Neural progenitor cell (in vitro differentiated cells): ENCODE measurements around the gene ZFHX3. TPM values are rescaled to one million over a fixed set of nuclear protein-coding genes. Genes with fewer than 3 reads are reported as not detected.
A peak's percentile ranks its signal among the peaks of the same experiment; 100 is the strongest.

Experiments used
- DNase-seq: peaks from one replicate; pipeline ENCODE4 v3.0.0-alpha.2; 2016; ENCODE audit warnings: low spot score
- H2AFZ ChIP-seq: fragments of 200-600 bp; sonication (generic); replicated peaks from 2 replicates; pipeline ENCODE4 v1.6.1; 2016; ENCODE audit warnings: antibody characterized with exemption
- H3F3A ChIP-seq: fragments of 200-600 bp; sonication (generic); 2 replicates; pipeline ENCODE4 v1.6.1; 2016; ENCODE audit warnings: antibody characterized with exemption, low read depth
- H3K27ac ChIP-seq: fragments of 200-600 bp; sonication (generic); 2 replicates; pipeline ENCODE4 v1.5.1; 2016; ENCODE audit warnings: mild to moderate bottlenecking
- H3K27me3 ChIP-seq: fragments of 200-600 bp; sonication (generic); 2 replicates; pipeline ENCODE4 v1.6.1; 2016; ENCODE audit warnings: mild to moderate bottlenecking, moderate library complexity
- H3K36me3 ChIP-seq: fragments of 200-600 bp; sonication (generic); 2 replicates; pipeline ENCODE4 v1.5.1; 2016
- H3K4me1 ChIP-seq: fragments of 200-600 bp; sonication (generic); 2 replicates; pipeline ENCODE4 v1.6.1; 2016; ENCODE audit warnings: mixed run types
- H3K4me2 ChIP-seq: fragments of 200-600 bp; sonication (generic); 2 replicates; pipeline ENCODE4 v1.6.1; 2016
- H3K4me3 ChIP-seq: fragments of 200-600 bp; sonication (generic); 2 replicates; pipeline ENCODE4 v1.5.1; 2016
- H3K79me2 ChIP-seq: fragments of 200-600 bp; sonication (generic); 2 replicates; pipeline ENCODE4 v1.6.1; 2016; ENCODE audit warnings: low read depth
- H3K9ac ChIP-seq: fragments of 200-600 bp; sonication (generic); 2 replicates; pipeline ENCODE4 v1.6.1; 2016
- H3K9me3 ChIP-seq: fragments of 200-600 bp; sonication (generic); 2 replicates; pipeline ENCODE4 v1.5.1; 2016; ENCODE audit warnings: low read depth
- H4K20me1 ChIP-seq: fragments of 200-600 bp; sonication (generic); 2 replicates; pipeline ENCODE4 v1.6.1; 2016; ENCODE audit warnings: low read depth
- H3K27ac Mint-ChIP-seq: 3 replicates; pipeline ENCODE4 v1.8.0; 2021; ENCODE audit warnings: mixed read lengths
- H3K27me3 Mint-ChIP-seq: 2 replicates; pipeline ENCODE4 v1.8.0; 2022; ENCODE audit warnings: low read depth, mild to moderate bottlenecking, inconsistent platforms, moderate library complexity, mixed read lengths; ENCODE audit not compliant: insufficient read depth
- H3K36me3 Mint-ChIP-seq: 3 replicates; pipeline ENCODE4 v1.8.0; 2021; ENCODE audit warnings: mixed read lengths
- H3K4me1 Mint-ChIP-seq: 3 replicates; pipeline ENCODE4 v1.8.0; 2021; ENCODE audit warnings: mixed read lengths
- H3K4me3 Mint-ChIP-seq: 3 replicates; pipeline ENCODE4 v1.8.0; 2021; ENCODE audit warnings: mild to moderate bottlenecking, moderate library complexity, mixed read lengths
- H3K9me3 Mint-ChIP-seq: 3 replicates; pipeline ENCODE4 v1.8.0; 2020; ENCODE audit warnings: mixed read lengths
- EZH2 ChIP-seq: fragments of 200-600 bp; sonication (generic); IDR thresholded peaks from 2 replicates; pipeline ENCODE4 v1.6.1; 2017; ENCODE audit warnings: antibody characterized with exemption, mild to moderate bottlenecking, moderate library complexity
- EZH2phosphoT487 ChIP-seq: fragments of 200-600 bp; sonication (generic); IDR thresholded peaks from 2 replicates; pipeline ENCODE4 v1.6.1; 2017; ENCODE audit warnings: antibody characterized with exemption
- total RNA-seq: library from RNA; depleted of rRNA; stranded (reverse); fragments of >200 nt; gene quantifications from 2 replicates; pipeline ENCODE4 v1.2.3, GENCODE V29; 2015; ENCODE audit warnings: low replicate concordance
- TF ChIP-seq, protein P1 (sequence below): fragments of 200-600 bp; sonication (generic); IDR thresholded peaks from 2 replicates; pipeline ENCODE4 v1.5.1; 2017; ENCODE audit warnings: antibody characterized with exemption, mild to moderate bottlenecking

Gene ZFHX3
- total RNA-seq, 1 donor from 2014 or later = 2.4 TPM

DNA sequence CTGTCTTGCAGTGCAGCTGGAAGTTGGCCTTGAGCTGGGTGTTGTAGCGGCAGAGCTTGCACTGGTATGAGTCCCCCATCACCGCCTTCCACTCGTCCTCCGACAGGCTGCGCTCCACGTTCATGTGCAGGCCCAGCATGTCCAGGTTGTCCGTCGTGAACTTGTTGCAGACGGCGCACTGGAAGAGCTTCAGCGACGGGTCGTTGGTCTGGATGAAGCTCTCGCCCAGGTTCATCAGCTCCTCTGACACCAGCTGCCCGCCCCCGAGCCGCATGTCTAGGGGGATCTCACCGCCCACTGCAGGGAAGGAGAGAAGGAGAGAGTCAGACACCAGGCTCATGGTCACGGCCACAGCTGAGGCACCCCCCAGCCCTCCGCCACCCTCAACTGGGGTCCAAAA is 97.3 kb downstream of the ZFHX3 start:
- Histone ChIP-seq H4K20me1 (peaks cover 25% of the 10 kb centered on the region), H3K9ac (no peak overlapping the region), H3K4me1 (peaks cover 22% of the 10 kb centered on the region), H3K27ac (no peak overlapping the region), H3K9me3 (no peaks in the 10 kb centered on the region), H3K79me2 (no peaks in the 10 kb centered on the region), H3K27me3 (no peaks in the 10 kb centered on the region), H3K4me2 (no peak overlapping the region), H2AFZ (no peak overlapping the region), H3K4me3 (no peak overlapping the region), H3F3A (peaks cover 12% of the 10 kb centered on the region), H3K36me3 (no peaks in the 10 kb centered on the region)
- no peak overlapping the region for H3K27ac Mint-ChIP-seq
- peaks cover 7% of the 10 kb centered on the region for H3K27me3 Mint-ChIP-seq
- peaks cover 65% of the 10 kb centered on the region for H3K4me1 Mint-ChIP-seq
- peaks cover 48% of the 10 kb centered on the region for H3K36me3 Mint-ChIP-seq
- TF ChIP-seq EZH2 (no peak), EZH2phosphoT487 (no peak)
- TF ChIP-seq, protein P1, sequence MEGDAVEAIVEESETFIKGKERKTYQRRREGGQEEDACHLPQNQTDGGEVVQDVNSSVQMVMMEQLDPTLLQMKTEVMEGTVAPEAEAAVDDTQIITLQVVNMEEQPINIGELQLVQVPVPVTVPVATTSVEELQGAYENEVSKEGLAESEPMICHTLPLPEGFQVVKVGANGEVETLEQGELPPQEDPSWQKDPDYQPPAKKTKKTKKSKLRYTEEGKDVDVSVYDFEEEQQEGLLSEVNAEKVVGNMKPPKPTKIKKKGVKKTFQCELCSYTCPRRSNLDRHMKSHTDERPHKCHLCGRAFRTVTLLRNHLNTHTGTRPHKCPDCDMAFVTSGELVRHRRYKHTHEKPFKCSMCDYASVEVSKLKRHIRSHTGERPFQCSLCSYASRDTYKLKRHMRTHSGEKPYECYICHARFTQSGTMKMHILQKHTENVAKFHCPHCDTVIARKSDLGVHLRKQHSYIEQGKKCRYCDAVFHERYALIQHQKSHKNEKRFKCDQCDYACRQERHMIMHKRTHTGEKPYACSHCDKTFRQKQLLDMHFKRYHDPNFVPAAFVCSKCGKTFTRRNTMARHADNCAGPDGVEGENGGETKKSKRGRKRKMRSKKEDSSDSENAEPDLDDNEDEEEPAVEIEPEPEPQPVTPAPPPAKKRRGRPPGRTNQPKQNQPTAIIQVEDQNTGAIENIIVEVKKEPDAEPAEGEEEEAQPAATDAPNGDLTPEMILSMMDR = no peak
- DNase-seq = no peak
- no peak overlapping the region for H3K4me3 Mint-ChIP-seq
- H3K9me3 Mint-ChIP-seq = peaks cover 3% of the 10 kb centered on the region

DNA sequence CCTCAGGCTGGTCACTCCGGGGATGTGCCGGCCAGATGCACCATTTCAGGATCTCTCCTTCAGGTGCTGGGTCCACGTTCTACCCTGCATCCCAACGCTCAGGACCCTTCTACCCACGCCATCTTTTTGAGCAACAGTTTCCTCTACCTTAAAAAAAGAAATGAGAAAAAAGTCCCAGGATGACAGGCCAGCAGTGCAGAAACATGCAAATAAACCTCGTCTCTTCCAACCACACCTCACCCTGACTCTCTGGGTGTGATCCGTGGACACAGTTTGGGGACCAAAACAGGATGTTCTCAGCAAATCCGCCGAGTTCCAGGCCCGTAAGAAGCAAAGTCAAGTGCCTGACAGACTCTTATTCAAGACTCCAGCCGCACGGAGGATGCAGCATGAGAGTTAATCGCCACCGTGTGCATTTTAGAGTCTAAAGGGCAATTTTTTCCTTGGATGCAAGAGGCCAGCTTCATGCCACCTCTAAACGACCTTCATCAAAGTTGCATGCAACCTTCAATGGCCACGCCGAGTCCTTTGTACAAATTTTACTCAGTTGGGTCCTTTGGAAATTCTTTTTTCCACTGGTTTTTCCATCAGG is 99.6 kb downstream of the ZFHX3 start:
- no peak overlapping the region for H3K9ac ChIP-seq
- no peak for TF ChIP-seq EZH2
- TF ChIP-seq, protein P1 = no peak
- no peak for TF ChIP-seq EZH2phosphoT487
- no peak overlapping the region for H3K4me3 ChIP-seq
- peak overlapping the region; percentile 45 for H3K4me2 ChIP-seq
- peaks cover 3% of the 10 kb centered on the region for H3K9me3 Mint-ChIP-seq
- H3K4me3 Mint-ChIP-seq = no peak overlapping the region
- H3K36me3 Mint-ChIP-seq = peaks cover 63% of the 10 kb centered on the region
- peaks cover 6% of the 10 kb centered on the region for H3K27me3 Mint-ChIP-seq
- H3F3A ChIP-seq = peaks cover 12% of the 10 kb centered on the region
- peaks cover 55% of the 10 kb centered on the region for H3K4me1 Mint-ChIP-seq
- peaks cover 19% of the 10 kb centered on the region for H4K20me1 ChIP-seq
- H3K36me3 ChIP-seq = no peaks in the 10 kb centered on the region
- H3K27ac Mint-ChIP-seq = peak overlapping the region; percentile 57
- peaks cover 22% of the 10 kb centered on the region for H3K4me1 ChIP-seq
- no peaks in the 10 kb centered on the region for H3K9me3 ChIP-seq
- no peaks in the 10 kb centered on the region for H3K79me2 ChIP-seq
- no peaks in the 10 kb centered on the region for H3K27me3 ChIP-seq
- no peak overlapping the region for H3K27ac ChIP-seq
- no peak overlapping the region for H2AFZ ChIP-seq
- no peak for DNase-seq

DNA sequence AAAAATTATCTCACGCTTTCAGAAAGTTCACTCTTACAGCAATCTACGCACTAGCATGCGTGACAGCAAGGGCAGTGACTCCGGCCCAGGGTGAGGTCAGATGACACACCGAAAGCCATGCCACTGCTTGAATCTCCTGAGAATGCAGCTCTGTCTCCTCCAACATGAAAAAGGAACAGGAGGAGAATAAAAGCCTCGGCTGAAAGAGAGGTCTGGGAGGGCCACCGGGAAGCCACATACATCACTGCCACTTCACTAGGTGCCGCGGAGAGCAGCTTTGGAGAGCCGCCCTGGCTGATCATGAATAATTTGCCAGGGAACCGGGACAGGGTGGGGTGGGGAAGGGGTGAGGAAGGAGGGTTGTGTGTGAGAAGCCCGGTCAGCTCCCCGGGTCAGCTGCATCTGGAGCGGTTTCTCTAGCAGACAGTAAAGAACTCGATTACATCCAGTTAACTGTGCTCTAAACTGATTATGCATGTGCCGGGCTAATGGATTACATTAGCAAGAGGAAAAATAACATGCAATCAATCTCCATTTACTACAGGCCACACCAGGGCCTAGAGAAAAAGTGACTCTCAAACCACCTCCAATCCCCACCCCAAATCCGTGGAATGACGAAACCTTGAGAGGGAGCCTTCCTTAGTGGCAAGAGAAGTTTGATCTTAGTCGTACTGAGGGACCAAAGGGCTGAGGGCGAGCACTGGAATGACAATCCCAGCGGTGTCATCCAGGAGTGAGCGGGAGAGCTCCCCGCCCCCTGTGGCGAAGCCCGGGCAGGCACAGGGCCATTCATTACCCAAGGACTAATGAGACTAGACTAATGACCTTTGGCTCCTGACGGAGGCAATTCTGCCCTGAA is 100.3 kb downstream of the ZFHX3 start:
- Histone ChIP-seq H3K27ac (no peak overlapping the region), H4K20me1 (peaks cover 19% of the 10 kb centered on the region), H3K4me2 (peak overlapping the region; percentile 45), H3K4me1 (peaks cover 22% of the 10 kb centered on the region), H3F3A (peaks cover 12% of the 10 kb centered on the region), H3K4me3 (no peak overlapping the region), H3K9ac (no peak overlapping the region), H3K9me3 (no peaks in the 10 kb centered on the region), H3K36me3 (no peaks in the 10 kb centered on the region), H3K27me3 (no peaks in the 10 kb centered on the region), H3K79me2 (no peaks in the 10 kb centered on the region), H2AFZ (no peak overlapping the region)
- H3K27ac Mint-ChIP-seq = peak overlapping the region; percentile 68
- H3K27me3 Mint-ChIP-seq = peaks cover 6% of the 10 kb centered on the region
- peaks cover 48% of the 10 kb centered on the region for H3K4me1 Mint-ChIP-seq
- H3K9me3 Mint-ChIP-seq = peaks cover 3% of the 10 kb centered on the region
- TF ChIP-seq, protein P1 = peak; percentile 15
- no peak for TF ChIP-seq EZH2phosphoT487
- peak; percentile 82 for DNase-seq
- peaks cover 65% of the 10 kb centered on the region for H3K36me3 Mint-ChIP-seq
- H3K4me3 Mint-ChIP-seq = no peak overlapping the region
